VCaP (cell line): Measurements from ENCODE around the gene BAHCC1.
"Not testable (repeated sequence)": the region's sequence is repeated elsewhere in the genome, so short reads cannot be mapped to it uniquely, and the experiment has no call there.

Experiments
- H3K27ac ChIP-seq: fragments of 450-650 bp; 2 replicates; pipeline ENCODE4 v1.5.1; 2017
- CTCF ChIP-seq: fragments of 450-650 bp; conservative IDR thresholded peaks from 2 replicates; pipeline ENCODE4 v1.5.1; 2017; ENCODE audit warnings: mild to moderate bottlenecking, moderate library complexity

Gene BAHCC1

GRCh38 chr17:81420769-81421462, 25.7 kb downstream of the BAHCC1 start:
- no peak overlapping the region for H3K27ac ChIP-seq
- no peak for TF ChIP-seq CTCF

GRCh38 chr17:81422776-81423697, 27.8 kb downstream of the BAHCC1 start:
- H3K27ac ChIP-seq = no peak overlapping the region
- no peak for TF ChIP-seq CTCF

- H3K27ac ChIP-seq = no peak overlapping the region
- TF ChIP-seq CTCF = no peak
Measured at GRCh38 chr17:81423698-81424071, 28.4 kb downstream of the BAHCC1 start.

- no peak for TF ChIP-seq CTCF
- no peak overlapping the region for H3K27ac ChIP-seq
Measured at GRCh38 chr17:81424151-81425017, 29.1 kb downstream of the BAHCC1 start.

- not testable (repeated sequence) for H3K27ac ChIP-seq
Measured at GRCh38 chr17:81425041-81425440, 29.8 kb downstream of the BAHCC1 start.

GRCh38 chr17:81425716-81426392, 30.6 kb downstream of the BAHCC1 start:
- not testable (repeated sequence) for H3K27ac ChIP-seq

- TF ChIP-seq CTCF = no peak
- no peak overlapping the region; the same call in 1 of the 2 replicates for H3K27ac ChIP-seq
Measured at GRCh38 chr17:81426393-81427172, 31.3 kb downstream of the BAHCC1 start.
